GM18867 (cell line): Measurements from ENCODE around the gene DUSP22.
"Not testable (repeated sequence)": the region's sequence is repeated elsewhere in the genome, so short reads cannot be mapped to it uniquely, and the experiment has no call there.

Experiments
- ATAC-seq: cut with Tn5 transposase; IDR thresholded peaks from one replicate; pipeline ENCODE4 v1.9.1; 2021; ENCODE audit warnings: mild to moderate bottlenecking, moderate library complexity; ENCODE audit not compliant: unreplicated experiment

Gene DUSP22

DNA sequence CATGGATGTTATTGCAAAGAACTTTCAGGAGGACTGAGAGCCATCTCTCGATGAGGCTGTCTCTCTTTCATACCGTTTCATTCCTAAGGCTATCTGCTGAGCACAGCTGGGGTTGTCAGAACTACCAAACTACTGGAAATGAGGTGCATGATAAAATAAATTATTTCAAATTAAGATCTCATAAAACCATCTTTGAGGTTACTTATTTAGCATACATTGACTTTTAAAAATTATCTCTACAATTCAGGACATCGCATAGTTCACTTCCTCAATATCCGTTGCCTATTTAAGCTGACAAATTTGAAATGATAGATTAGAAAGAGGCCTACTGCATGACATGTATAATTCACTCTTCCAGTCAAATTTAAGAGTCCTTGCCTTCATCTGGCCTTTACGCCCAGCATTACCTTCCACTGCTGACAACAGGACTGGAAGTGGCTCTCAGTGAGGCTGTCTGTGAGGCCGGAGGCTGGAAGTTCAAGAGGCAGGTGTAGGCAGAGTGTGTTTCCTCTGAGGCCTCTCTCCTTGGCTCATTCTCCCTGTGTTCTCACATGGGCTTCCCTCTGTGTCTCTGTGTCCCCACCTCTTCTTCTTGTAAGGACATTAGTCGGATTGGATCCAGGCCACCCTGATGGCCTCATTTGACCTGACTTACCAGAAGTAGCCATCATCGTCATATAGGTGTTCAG, 12.8 kb upstream of the DUSP22 start:
- no peak for ATAC-seq

GRCh38 chr6:280775-281468, 11.4 kb upstream of the DUSP22 start:
- ATAC-seq = no peak

- no peak for ATAC-seq
These were observed 10.7 kb upstream of the DUSP22 start for GRCh38 chr6:281469-282103.

- ATAC-seq = no peak
These were observed 10.0 kb upstream of the DUSP22 start for GRCh38 chr6:282177-282866.

DNA sequence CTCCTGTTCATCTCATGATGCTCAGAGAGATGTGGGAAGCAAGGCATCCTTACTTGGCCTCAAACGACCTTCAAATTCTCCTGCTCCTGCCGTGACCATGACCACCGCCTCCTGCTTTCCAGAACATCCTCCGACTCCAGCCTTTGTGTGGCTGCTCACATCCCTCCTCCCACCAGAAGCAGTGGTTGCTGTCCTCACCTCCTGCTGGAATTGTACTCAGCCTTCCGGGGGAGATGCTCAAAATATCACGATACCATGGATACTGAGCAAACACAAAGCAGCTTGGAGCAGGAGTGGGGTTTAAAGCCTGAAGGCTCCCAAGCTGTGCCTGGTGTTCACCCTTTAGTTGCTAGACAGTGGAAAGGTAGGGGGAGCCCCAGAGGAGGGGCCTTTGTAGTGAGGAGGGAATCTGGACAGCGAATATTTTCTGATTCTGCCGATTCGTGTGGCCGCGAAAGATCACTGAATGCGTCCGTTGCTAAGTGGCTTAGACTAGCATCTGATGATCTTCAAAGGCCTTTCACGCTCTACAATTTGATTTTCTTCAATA, 9.3 kb upstream of the DUSP22 start:
- no peak for ATAC-seq

- no peak for ATAC-seq
These were observed 7.8 kb upstream of the DUSP22 start for GRCh38 chr6:284486-284885.

DNA sequence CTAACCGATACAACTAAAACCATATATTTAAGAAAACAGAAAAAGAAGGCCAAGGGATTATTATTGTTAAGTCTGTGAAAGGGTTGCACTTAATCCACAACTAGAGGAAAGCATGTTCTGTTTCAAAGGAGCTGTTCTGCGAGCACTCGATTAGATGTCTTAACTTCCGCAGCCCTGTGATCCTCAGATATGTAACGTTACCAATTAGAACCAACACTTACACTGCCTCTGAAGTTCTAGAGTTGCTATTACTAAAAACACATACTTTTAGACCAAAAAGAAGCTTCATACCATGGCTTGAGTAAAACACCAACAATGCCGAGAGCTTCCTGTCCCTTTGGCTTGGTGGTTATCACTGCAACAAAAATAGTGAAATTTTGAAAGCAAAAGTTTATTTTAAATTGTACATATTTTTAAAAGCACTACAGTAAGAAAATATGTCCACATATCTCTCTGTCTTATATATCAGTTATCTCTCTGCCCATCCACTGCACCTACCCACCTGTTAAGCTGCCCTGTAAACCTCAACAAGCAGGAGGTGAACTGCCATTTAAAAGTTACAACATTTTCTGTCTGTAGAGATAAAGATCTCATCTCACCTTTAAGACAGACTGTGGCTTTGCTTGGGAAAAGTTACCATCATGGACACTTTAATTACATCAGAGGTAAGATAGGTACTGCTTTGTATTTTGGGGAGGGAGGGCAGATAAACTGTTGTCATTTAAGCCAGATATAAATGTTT, 7.1 kb upstream of the DUSP22 start:
- no peak for ATAC-seq

- not testable (repeated sequence) for ATAC-seq
These were observed 6.4 kb upstream of the DUSP22 start for GRCh38 chr6:285902-286301.

- no peak for ATAC-seq
These were observed 5.4 kb upstream of the DUSP22 start for GRCh38 chr6:286681-287488.

DNA sequence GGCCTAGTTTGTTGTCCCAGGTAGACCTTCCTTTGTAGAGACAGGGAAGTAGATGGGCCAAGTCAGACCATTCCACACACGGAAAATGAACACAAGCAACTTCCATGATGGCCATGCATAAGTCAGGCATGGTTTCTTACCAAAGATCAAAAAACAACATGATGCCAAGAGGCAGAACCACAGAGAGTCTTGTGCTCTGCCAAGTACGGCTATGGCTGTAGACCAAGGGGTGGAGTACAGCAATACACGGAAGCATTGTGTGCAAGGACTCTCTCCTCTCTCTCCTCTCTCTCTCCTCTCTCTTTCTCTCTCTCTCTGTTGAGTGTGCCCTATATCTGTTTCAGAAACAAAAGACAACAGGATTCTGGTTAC, 4.8 kb upstream of the DUSP22 start:
- ATAC-seq = no peak

- ATAC-seq = no peak
These were observed 3.4 kb upstream of the DUSP22 start for GRCh38 chr6:288866-289265.

GRCh38 chr6:290111-290922, 2.0 kb upstream of the DUSP22 start:
- ATAC-seq = no peak

- no peak for ATAC-seq
These were observed 1.0 kb upstream of the DUSP22 start for GRCh38 chr6:291204-291696.

- ATAC-seq = peak; percentile 44
These were observed 362 bp downstream of the DUSP22 start for GRCh38 chr6:292506-293192.

DNA sequence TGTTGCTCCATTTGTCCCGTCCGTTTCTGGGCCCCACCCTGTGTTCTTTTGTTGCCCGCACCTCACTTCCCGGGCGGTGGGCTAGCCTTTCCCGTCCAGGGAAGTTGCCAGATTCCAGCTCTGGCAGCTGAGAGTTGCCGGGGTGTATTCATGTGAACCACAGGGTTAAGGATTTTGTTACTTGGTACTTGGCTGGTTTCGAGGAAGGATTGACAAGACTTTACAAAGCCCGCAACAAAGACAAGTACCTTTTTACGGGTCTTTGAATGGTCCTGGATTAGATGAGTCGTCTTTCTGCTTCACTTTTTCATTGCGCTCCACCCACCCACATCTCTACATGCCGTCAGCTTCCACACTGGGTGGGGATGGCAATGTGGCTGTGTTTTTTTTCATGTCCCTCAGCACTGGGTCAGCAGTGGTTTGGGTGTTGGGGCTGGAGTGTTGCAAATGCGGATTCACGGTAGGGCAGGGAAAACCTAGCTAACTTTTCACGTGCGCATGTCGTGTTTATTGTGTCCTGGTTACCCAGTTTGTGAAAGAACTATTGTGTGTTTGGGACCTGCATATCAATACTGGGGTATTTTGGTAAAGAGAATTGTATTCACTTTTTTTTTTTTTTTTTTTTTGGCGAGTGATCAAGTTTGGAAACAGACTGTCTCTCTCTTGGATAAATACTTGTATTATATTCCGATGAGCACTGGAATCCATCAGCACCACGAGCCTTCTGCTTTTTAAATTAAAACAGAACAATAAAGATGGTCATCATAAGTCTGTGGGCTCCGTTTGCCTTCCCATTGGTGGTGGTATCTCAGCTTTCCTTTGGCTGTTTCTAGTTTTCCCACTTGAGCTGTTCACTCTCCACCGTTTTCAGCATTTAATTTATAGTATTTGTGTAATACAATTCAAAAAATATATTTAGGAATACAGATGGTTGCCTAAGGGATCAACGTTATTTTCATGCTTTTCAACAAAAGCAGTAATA, 1.2 kb downstream of the DUSP22 start:
- no peak for ATAC-seq

GRCh38 chr6:294656-295565, 2.6 kb downstream of the DUSP22 start:
- ATAC-seq = no peak
